ENCODE results near the gene WNT3A. TPM values are rescaled to one million over a fixed set of nuclear protein-coding genes. Genes with fewer than 3 reads are reported as not detected.

WNT3A gene
- total RNA-seq, 2 experiments from 2014 or later: not detected

DNA sequence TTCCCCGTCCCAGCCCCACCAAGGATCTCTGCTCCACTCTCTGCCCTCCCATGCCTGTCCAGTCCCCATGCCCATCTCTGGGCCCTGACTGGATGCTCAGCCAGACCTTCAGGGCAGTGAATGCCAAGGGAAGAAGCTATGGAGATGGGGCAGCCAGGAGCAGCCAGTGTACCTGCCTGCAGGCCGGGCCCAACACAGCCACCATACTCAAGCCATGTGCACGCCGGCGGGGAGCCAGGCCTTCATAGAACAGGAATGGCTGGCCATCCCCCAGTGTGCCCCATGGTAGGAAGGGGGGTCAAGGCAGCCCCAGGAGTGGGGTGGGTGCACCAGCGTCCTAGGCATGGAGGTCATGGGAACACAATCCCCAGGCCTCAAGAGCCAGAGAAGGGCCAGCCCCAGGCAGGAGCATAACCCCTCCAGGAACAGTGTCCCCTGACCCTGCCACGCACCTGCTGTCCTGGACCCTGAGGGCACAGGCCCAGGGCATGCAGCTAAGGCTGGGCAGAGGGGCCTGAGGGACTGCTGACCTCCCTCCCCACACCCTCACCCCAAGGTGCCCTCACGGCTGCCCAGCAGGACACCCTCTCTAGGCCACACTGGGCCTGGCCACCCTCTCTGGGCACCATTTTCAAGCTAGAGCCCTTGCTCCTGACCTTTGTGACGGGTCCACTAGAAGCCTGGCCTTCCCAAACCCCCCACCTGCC is 55.4 kb downstream of the WNT3A start:
- no peak overlapping the region for H3K4me3 Mint-ChIP-seq
- no peak overlapping the region for H3K27ac Mint-ChIP-seq
- H3K27me3 Mint-ChIP-seq: peaks cover 51% of the 10 kb centered on the region
- H3K4me1 Mint-ChIP-seq: peaks cover 10% of the 10 kb centered on the region
- H3K36me3 Mint-ChIP-seq: no peaks in the 10 kb centered on the region
- no peak for DNase-seq
- no peaks in the 10 kb centered on the region for H3K9me3 Mint-ChIP-seq

DNA sequence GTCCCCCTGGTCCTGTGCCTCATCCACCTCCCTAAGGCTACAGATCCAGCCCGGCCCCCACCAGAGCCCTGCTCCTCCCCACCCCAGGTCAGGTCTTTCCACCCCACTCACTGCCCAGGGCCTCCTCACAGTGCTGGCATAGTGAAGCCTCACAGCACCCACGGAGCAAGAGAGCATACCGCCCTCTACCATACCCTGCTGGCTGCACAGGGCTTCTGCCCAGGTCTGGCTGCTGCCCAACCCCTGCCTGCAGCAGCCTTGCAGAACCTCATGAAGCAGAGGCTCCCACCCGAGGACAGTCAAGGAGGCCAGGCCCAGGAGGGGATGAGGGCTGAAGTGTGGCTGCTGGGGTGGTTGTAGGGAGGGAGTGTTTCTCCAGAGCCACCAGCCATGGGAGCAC is 56.0 kb downstream of the WNT3A start:
- no peaks in the 10 kb centered on the region for H3K9me3 Mint-ChIP-seq
- H3K36me3 Mint-ChIP-seq: no peaks in the 10 kb centered on the region
- no peak overlapping the region for H3K27ac Mint-ChIP-seq
- H3K4me1 Mint-ChIP-seq: peaks cover 10% of the 10 kb centered on the region
- peaks cover 45% of the 10 kb centered on the region for H3K27me3 Mint-ChIP-seq
- DNase-seq: no peak
- no peak overlapping the region for H3K4me3 Mint-ChIP-seq

DNA sequence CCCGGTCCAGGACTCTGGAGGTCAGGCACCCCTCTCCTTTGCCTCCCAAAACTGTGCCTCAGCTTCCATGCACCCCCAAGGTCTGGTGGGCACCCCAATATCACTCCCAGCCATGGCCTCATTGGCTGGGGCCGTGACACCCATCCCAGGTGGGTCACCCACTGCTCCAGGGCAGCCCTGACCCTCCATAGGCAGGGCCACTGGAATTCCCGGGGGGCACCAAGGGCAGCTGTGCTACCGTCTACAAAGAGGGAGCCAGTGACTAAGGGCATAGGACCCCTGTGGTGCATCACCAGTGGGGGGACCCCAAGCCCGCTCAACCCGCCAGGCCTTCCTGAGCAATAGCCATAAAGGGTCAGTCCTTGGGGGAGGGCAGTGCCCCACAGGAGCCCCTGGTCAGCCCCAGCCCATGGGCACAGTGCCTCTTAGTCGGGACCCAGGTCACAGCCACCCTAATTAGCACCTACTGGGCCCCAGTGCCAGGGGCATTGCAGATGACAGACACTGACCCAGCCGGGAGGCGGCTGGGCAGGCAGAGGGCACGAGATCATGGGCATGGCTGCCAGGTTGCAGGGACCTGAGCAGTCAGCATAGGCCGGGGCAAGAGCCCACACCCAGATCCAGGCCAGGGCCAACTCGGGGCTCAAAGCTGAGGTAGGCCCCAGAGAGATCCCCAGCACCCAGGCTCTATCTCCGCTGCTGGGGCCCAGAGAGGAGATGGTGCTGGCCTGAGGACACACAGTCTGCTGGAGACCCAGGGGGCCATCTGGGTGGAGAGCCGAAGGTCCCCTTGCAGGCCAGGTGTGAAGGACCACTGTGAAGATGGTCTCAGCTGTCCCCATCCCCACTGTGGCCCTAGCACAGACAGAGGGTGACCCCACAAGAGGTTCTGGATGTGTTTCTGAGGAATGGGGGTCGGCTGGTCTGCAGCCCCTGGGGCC is 56.7 kb downstream of the WNT3A start:
- H3K27ac Mint-ChIP-seq: no peak overlapping the region
- peaks cover 8% of the 10 kb centered on the region for H3K4me1 Mint-ChIP-seq
- no peaks in the 10 kb centered on the region for H3K9me3 Mint-ChIP-seq
- DNase-seq: no peak
- no peak overlapping the region for H3K4me3 Mint-ChIP-seq
- no peaks in the 10 kb centered on the region for H3K36me3 Mint-ChIP-seq
- H3K27me3 Mint-ChIP-seq: peaks cover 38% of the 10 kb centered on the region

DNA sequence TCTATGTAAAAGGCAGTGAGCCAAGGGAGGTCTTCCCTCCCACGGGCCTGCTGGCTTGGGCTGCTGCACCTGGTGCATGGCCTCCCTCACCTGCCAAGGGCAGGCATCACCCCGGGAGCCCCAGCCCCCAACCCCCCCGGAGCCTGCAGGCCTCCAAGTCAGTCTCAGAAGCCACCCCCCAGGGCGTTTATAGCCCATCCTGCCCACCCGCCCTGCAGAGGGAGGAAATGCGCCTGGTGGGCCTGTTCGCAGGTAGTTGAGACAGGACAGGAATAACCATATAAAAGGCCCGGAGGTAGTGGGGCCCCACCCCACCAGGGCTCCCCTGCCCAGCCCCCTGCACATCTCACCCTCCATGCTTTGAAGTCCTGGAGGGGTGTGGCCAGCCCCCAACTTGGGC is 57.5 kb downstream of the WNT3A start:
- Mint-ChIP-seq H3K4me3 (no peak overlapping the region), H3K36me3 (no peaks in the 10 kb centered on the region), H3K27me3 (peaks cover 31% of the 10 kb centered on the region), H3K9me3 (no peaks in the 10 kb centered on the region), H3K4me1 (peaks cover 8% of the 10 kb centered on the region), H3K27ac (no peak overlapping the region)
- DNase-seq: no peak

DNA sequence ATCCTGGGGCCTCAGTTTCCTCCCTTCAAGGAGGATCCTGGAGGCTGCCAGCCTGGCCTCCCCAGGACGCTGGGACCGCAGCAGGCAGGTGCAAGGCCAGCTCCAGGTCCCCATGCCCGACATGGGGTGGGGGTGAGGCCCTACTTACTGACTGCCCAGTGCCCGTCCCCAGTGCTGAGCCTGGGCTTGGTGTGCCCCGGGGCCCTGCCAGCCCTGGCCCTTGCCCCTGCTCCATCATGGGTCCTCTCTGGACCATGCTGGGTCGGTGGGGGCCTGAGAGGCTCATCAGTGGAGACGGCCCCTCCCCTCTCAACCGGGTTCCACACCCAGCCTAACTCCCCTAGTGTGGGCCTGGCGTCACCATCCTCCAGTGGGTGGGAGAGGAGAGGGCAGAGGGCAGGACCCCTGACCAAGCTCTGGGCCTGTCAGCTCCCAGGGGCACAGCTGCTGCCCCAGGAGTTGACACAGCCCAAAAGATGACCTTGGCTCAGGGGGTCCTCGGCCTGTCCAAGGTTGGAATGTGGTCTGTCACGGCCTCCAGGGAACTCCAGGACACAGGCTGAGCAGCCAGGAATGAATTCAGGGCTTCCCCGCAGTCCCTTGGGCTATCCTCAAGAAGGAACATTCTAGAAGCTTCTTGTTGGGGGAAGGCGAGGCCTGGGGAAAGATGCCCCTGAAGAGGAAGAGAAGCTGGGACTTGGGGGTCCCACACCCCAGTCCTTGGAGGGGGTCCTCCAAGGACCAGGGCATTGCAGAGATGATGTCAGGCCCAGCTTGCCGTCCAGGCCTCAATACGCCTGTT is 58.1 kb downstream of the WNT3A start:
- DNase-seq: no peak
- peaks cover 26% of the 10 kb centered on the region for H3K27me3 Mint-ChIP-seq
- H3K27ac Mint-ChIP-seq: no peak overlapping the region
- H3K4me1 Mint-ChIP-seq: peaks cover 5% of the 10 kb centered on the region
- H3K4me3 Mint-ChIP-seq: no peak overlapping the region
- H3K36me3 Mint-ChIP-seq: no peaks in the 10 kb centered on the region
- no peaks in the 10 kb centered on the region for H3K9me3 Mint-ChIP-seq

DNA sequence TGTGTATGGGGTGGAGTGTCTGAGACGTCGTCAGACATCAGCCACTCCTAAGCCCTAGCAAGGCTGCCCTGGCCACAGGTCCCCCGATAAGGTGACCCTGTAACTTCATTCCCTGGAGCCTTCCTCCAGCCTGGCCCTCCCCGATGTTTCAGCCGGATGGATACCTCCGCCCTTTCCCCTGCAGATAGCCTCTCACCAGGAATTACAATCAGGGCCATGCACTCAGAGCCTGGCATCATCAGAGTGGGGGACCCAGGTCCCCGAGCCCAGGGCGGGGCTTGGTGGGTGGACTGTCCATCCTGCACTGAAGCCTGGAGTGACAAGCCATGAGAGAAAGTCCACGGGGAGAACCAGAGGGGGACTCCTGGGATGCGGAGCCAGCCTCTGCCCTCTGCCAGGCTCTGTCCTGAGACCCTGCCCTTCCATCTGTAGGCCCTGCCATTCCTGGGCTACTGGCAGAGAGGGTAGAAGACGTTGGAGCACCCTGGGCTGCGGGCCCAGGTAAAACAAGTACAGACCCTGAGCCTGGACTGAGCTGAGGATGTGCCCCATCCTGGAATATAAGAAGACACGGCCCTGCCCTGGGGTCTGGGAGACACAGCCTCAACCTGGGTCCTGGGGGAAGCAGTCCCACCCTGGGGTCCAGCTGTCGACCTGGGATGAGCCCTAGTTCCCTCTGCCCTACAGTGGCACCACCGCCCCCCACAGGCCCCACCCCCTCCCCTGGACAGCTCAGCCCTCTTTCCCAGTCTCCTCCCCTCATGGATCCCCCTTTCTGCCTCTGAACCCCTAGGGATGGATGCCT is 58.9 kb downstream of the WNT3A start:
- Mint-ChIP-seq H3K36me3 (no peaks in the 10 kb centered on the region), H3K4me3 (no peak overlapping the region), H3K27ac (no peak overlapping the region), H3K9me3 (no peaks in the 10 kb centered on the region), H3K27me3 (peaks cover 19% of the 10 kb centered on the region), H3K4me1 (peaks cover 3% of the 10 kb centered on the region)
- no peak for DNase-seq

DNA sequence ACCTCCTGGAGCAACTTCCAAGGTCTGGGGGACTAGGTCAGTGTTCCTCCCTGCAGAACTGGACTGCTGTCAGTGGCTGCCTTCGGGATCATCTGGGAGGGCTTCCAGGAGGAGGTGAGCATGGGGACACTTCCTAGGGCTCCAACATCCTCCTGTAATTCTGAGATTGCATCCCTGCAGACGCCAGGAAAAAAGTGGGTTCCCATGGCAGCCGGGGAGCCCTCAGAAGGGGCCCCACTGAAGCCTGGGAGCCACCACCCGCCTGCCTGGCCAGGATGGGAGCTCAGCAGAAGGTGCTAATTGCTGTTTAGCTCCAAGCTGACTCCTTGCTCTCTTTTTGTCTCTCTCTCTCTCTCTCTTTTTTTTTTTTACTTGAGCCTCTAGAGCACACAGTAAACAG is 59.6 kb downstream of the WNT3A start:
- no peaks in the 10 kb centered on the region for H3K36me3 Mint-ChIP-seq
- no peak overlapping the region for H3K4me3 Mint-ChIP-seq
- H3K9me3 Mint-ChIP-seq: no peaks in the 10 kb centered on the region
- no peak overlapping the region for H3K27ac Mint-ChIP-seq
- H3K27me3 Mint-ChIP-seq: peaks cover 12% of the 10 kb centered on the region
- no peak for DNase-seq
- no peaks in the 10 kb centered on the region for H3K4me1 Mint-ChIP-seq

DNA sequence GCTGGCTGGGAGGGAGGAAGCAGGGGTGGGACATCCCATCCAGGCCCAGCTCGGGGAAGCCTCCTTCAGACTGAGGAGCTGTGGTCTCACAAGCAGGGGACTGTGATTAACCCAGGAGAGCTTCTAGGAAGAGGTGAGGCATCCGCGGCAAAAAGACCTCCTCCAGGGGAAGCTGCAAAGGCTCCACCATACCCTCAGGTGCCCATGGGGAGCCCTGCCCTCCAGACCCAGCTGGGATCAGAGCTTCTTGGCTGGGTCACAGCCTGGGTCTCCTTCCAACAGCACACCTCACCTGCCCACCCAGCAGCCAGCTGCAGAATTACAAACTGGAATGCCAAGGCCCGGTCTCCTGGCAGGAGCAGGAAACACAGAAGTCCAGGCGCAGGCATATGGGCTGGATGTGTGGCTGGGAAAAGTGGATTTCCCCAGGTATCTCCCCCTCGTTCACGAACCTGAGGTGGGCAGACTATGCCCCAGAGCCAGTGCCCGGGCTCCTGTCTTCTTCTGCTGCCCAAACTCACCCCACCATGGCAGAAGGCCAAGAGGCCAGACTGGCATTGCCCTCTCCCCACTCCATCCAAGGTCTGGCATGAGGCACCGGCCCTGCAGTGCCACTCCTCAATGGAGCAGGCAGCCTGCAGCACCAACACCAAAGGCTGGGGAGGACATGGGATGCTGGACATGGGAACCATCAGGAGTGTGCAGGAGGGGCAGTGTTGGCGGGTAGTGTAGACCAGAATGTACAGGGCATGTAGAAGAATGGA is 60.3 kb downstream of the WNT3A start:
- H3K27ac Mint-ChIP-seq: no peak overlapping the region
- H3K9me3 Mint-ChIP-seq: no peaks in the 10 kb centered on the region
- H3K4me3 Mint-ChIP-seq: no peak overlapping the region
- H3K4me1 Mint-ChIP-seq: no peaks in the 10 kb centered on the region
- no peak for DNase-seq
- peaks cover 12% of the 10 kb centered on the region for H3K27me3 Mint-ChIP-seq
- H3K36me3 Mint-ChIP-seq: no peaks in the 10 kb centered on the region

DNA sequence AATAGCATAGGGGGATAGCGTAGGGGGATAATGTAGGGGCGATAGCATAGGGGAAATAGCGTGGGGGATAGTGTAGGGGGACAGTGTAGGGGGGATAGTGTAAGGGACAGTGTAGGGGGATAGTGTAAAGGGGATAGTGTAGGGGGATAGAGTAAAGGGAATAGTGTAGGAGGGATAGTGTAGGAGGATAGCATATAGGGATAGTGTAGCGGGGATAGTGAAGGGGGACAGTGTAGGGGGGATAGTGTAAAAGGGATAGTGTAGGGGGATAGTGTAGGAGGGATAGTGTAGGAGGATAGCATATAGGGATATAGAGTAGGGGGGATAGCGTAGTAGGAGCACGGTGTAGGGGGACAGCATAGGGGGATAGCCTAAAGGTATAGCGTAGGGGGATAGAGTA is 61.6 kb downstream of the WNT3A start:
- no peaks in the 10 kb centered on the region for H3K9me3 Mint-ChIP-seq
- H3K36me3 Mint-ChIP-seq: no peaks in the 10 kb centered on the region
- DNase-seq: no peak
- peaks cover 8% of the 10 kb centered on the region for H3K27me3 Mint-ChIP-seq
- H3K4me1 Mint-ChIP-seq: no peaks in the 10 kb centered on the region
- no peak overlapping the region for H3K27ac Mint-ChIP-seq
- no peak overlapping the region for H3K4me3 Mint-ChIP-seq

DNA sequence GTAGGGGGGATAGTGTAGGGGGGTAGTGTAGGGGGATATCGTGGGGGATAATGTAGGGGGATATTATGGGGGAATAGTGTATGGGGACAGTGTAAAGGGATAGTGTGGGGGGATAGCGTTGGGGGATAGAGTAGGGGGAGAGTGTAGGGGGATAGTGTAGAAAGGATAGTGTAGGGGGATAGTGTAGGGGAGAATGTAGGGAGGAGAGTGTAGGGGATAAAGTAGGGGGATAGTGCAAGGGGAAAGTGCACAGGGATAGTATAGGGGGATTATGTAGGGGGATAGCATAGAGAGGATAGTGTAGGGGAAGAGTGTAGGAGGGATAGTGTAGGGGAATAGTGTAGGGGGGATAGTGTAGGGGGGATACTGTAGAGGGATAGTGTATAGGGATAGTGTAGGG is 63.4 kb downstream of the WNT3A start:
- DNase-seq: no peak
- no peaks in the 10 kb centered on the region for H3K9me3 Mint-ChIP-seq
- H3K27ac Mint-ChIP-seq: no peak overlapping the region
- H3K4me3 Mint-ChIP-seq: no peak overlapping the region
- H3K27me3 Mint-ChIP-seq: peaks cover 8% of the 10 kb centered on the region
- H3K36me3 Mint-ChIP-seq: no peaks in the 10 kb centered on the region
- H3K4me1 Mint-ChIP-seq: peaks cover 2% of the 10 kb centered on the region

DNA sequence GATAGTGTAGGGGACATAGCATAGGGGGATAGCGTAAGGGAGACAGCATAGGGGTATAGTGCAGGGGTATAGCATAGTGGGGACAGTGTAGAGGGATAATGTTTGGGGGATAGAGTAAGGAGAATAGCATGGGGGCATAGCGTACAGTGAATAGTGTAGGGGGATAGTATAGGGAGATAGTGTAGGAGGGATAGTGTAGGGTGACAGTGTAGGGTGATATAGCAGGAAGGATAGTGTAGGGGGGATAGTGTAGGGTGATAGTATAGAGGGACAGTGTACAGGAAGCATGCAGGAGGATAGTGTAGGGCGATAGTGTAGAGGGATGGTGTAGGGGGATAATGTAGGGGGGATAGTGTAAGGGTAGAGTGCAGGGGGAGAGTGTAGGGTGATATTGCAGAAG is 64.1 kb downstream of the WNT3A start:
- no peaks in the 10 kb centered on the region for H3K36me3 Mint-ChIP-seq
- H3K9me3 Mint-ChIP-seq: no peaks in the 10 kb centered on the region
- H3K4me1 Mint-ChIP-seq: peaks cover 2% of the 10 kb centered on the region
- no peak overlapping the region for H3K27ac Mint-ChIP-seq
- no peak for DNase-seq
- H3K4me3 Mint-ChIP-seq: no peak overlapping the region
- peaks cover 8% of the 10 kb centered on the region for H3K27me3 Mint-ChIP-seq

DNA sequence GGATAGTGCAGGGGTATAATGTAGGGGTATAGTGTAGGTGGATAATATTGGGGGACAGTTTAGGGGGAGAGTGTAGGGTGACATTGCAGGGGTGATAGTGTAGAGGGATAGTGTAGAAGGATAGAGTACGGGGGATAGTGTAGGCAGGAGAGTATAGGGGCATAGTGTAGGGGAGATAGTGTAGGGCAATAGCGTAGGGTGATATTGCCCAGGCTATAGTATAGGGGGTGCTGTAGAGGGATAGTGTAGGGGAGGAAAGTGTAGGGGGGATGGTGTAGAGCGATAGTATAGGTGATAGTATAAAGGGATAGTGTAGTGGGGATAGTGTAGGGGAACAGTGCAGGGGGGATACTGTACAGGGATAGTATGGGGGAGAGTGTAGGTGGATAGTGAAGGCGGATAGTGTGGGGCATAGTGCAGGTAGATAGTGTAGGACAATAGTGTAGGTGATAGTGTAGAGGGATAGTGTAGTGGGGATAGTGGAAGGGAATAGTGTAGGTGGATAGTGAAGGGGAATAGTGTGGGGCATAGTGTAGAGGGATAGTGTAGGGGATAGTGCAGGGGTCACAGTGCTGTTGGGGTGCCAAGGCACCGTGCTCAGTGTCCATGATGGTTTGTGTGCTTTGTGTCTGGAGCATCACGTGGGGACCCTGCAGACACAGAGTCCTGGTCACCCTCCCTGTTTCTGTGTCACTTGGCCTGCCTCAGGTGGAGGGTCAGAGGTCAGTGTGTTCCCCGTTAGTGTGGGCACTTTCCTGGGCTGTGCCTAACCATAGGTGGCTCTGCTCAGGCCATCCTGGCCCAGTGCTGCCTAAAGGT is 65.2 kb downstream of the WNT3A start:
- H3K27ac Mint-ChIP-seq: no peak overlapping the region
- DNase-seq: no peak

DNA sequence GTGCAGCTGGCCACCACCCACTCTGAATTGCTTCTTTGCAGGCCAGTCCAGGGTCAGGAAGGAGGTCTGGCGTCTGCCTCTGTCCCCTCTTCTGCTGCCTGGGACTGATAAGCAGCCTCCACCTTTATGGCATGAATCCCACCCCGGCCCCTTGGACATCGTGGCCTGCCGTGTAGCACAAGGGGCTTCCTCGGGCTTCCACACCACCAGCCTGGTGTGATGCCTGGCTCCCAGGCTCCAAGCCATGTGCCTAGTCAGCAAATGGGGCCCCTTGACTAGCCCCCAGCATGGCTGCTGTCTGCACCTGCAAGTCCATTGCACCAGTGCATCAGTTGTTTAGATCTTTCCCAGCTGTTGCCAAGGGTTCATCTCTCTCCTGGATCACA is 65.9 kb downstream of the WNT3A start:
- DNase-seq: no peak
- H3K9me3 Mint-ChIP-seq: no peaks in the 10 kb centered on the region
- H3K4me3 Mint-ChIP-seq: no peak overlapping the region
- no peaks in the 10 kb centered on the region for H3K27me3 Mint-ChIP-seq
- peaks cover 3% of the 10 kb centered on the region for H3K4me1 Mint-ChIP-seq
- H3K27ac Mint-ChIP-seq: no peak overlapping the region
- H3K36me3 Mint-ChIP-seq: no peaks in the 10 kb centered on the region

More for the DNA sequence above, 65.2 kb downstream of the WNT3A start:
- Mint-ChIP-seq H3K4me3 (no peak overlapping the region), H3K4me1 (peaks cover 2% of the 10 kb centered on the region), H3K36me3 (no peaks in the 10 kb centered on the region), H3K9me3 (no peaks in the 10 kb centered on the region), H3K27me3 (no peaks in the 10 kb centered on the region)

All from activated naive CD8-positive, alpha-beta T cell treated with anti-CD3 and anti-CD28 coated beads for 36 hours (primary cell).